Measurements from ENCODE around the gene GRIK5. TPM values are rescaled to one million over a fixed set of nuclear protein-coding genes. Genes with fewer than 3 reads are reported as not detected.
A peak's percentile ranks its signal among the peaks of the same experiment; 100 is the strongest.

The GRIK5 gene
- total RNA-seq, 1 donor from 2014 or later = 0.09 TPM

GRCh38 chr19:41957161-41957837 lies 112.7 kb downstream of the GRIK5 start:
- DNase-seq (no peak), ATAC-seq (ENCODE audit: low read depth) (no peak)
- Mint-ChIP-seq H3K27ac (peak overlapping the region; percentile 90), H3K4me3 (peak overlapping the region; percentile 90), H3K4me1 (peaks cover 17% of the 10 kb centered on the region), H3K9me3 (no peaks in the 10 kb centered on the region), H3K27me3 (no peaks in the 10 kb centered on the region), H3K36me3 (ENCODE audit: low read depth) (peaks cover 18% of the 10 kb centered on the region)
- ChIA-PET POLR2A (interaction anchor here (1.0 to 3.6 kb wide), 7 partner anchors 12 to 98 kb away, joined by 3 to 38 read pairs (median 18); partner anchors contain the start of genes ARHGEF1, CD79A and RPS19), CTCF (interaction anchor here (2.7 to 3.8 kb wide), 2 partner anchors 84 to 98 kb away, joined by 12 to 23 read pairs; partner anchors contain the start of gene RPS19)
- TF ChIP-seq CTCF (IDR thresholded peaks at IDR 0.05) = no peak
- intact Hi-C loops (cut with micrococcal nuclease) = loop anchor here (1.0 to 10.0 kb wide), 2 partner anchors 164 to 1182 kb away; partner anchors contain the start of genes MIA and RAB4B

GRCh38 chr19:41956621-41957020 lies 113.4 kb downstream of the GRIK5 start:
- TF ChIP-seq CTCF (IDR thresholded peaks at IDR 0.05) = no peak
- POLR2A ChIA-PET = interaction anchor here (1.0 to 1.6 kb wide), 2 partner anchors 81 to 97 kb away, joined by 6 to 8 read pairs; partner anchors contain the start of gene RPS19
- no peak for DNase-seq

GRCh38 chr19:41955521-41955920 lies 114.5 kb downstream of the GRIK5 start:
- intact Hi-C loops (cut with micrococcal nuclease) = loop anchor here (10.0 kb wide), 1 partner anchor 1181 kb away; the partner anchor contains the start of genes MIA and RAB4B
- H3K4me1 Mint-ChIP-seq = peaks cover 26% of the 10 kb centered on the region
- ChIA-PET CTCF (interaction anchor here (1.4 kb wide), 1 partner anchor 96 kb away, joined by 5 read pairs; the partner anchor contains the start of gene RPS19), POLR2A (no interaction called here)
- no peak for ATAC-seq (ENCODE audit: low read depth)
- no peak for TF ChIP-seq CTCF (IDR thresholded peaks at IDR 0.05)
- DNase-seq = no peak
- no peak overlapping the region for H3K27ac Mint-ChIP-seq
- H3K36me3 Mint-ChIP-seq (ENCODE audit: low read depth) = peaks cover 18% of the 10 kb centered on the region
- no peaks in the 10 kb centered on the region for H3K9me3 Mint-ChIP-seq
- H3K4me3 Mint-ChIP-seq = no peak overlapping the region
- H3K27me3 Mint-ChIP-seq = no peaks in the 10 kb centered on the region

More at GRCh38 chr19:41956621-41957020, 113.4 kb downstream of the GRIK5 start:
- no peak overlapping the region for H3K4me3 Mint-ChIP-seq
- ATAC-seq (ENCODE audit: low read depth) = no peak
- no peaks in the 10 kb centered on the region for H3K9me3 Mint-ChIP-seq
- intact Hi-C loops (cut with micrococcal nuclease) = loop anchor here (1.0 to 10.0 kb wide), 2 partner anchors 163 to 1182 kb away; partner anchors contain the start of genes MIA and RAB4B
- CTCF ChIA-PET = interaction anchor here (2.7 to 3.8 kb wide), 2 partner anchors 83 to 97 kb away, joined by 12 to 23 read pairs; partner anchors contain the start of gene RPS19
- peaks cover 19% of the 10 kb centered on the region for H3K4me1 Mint-ChIP-seq
- no peak overlapping the region for H3K27ac Mint-ChIP-seq
- H3K36me3 Mint-ChIP-seq (ENCODE audit: low read depth) = peaks cover 18% of the 10 kb centered on the region
- H3K27me3 Mint-ChIP-seq = no peaks in the 10 kb centered on the region

- ChIA-PET POLR2A (interaction anchor here (0.7 to 2.1 kb wide), 6 partner anchors 65 to 130 kb away, joined by 3 to 18 read pairs (median 12); partner anchors contain the start of genes CD79A and RPS19), CTCF (interaction anchor here (0.6 to 4.4 kb wide), 9 partner anchors 10 to 159 kb away, joined by 3 to 66 read pairs (median 4); partner anchors contain the start of genes CD79A and RPS19)
- peak; percentile 92 for TF ChIP-seq CTCF (IDR thresholded peaks at IDR 0.05)
- Mint-ChIP-seq H3K4me3 (no peak overlapping the region), H3K9me3 (no peaks in the 10 kb centered on the region), H3K27ac (peak overlapping the region; percentile 41), H3K36me3 (ENCODE audit: low read depth) (peaks cover 9% of the 10 kb centered on the region), H3K27me3 (no peaks in the 10 kb centered on the region), H3K4me1 (peaks cover 29% of the 10 kb centered on the region)
- ATAC-seq (ENCODE audit: low read depth) (peak; percentile 99), DNase-seq (peak; percentile 86)
- intact Hi-C loops (cut with micrococcal nuclease) = loop anchor here (1.0 to 10.0 kb wide), 4 partner anchors 16 to 1177 kb away; partner anchors contain the start of genes MIA and RAB4B
These were observed 118.3 kb downstream of the GRIK5 start for GRCh38 chr19:41951686-41952172.

Other genes starting within 250 kb of the GRIK5 start
- not detected in 2 replicates for gene LYPD4, start 225.5 kb downstream of the GRIK5 start, total RNA-seq
- not detected in 2 replicates for gene DMRTC2, start 225.2 kb downstream of the GRIK5 start, total RNA-seq
- 4,196 and 4,853 TPM in 2 replicates for gene RPS19, start 210.0 kb downstream of the GRIK5 start, total RNA-seq
- 889 and 943 TPM in 2 replicates for gene CD79A, start 192.9 kb downstream of the GRIK5 start, total RNA-seq
- 351 and 418 TPM in 2 replicates for gene ARHGEF1, start 187.0 kb downstream of the GRIK5 start, total RNA-seq
- gene ERFL, start 141.8 kb downstream of the GRIK5 start, total RNA-seq = 0.64 and 1.1 TPM in 2 replicates
- 96.7 and 102 TPM in 2 replicates for gene RABAC1, start 110.9 kb downstream of the GRIK5 start, total RNA-seq
- gene ATP1A3, start 76.0 kb downstream of the GRIK5 start, total RNA-seq = 1.4 and 1.8 TPM in 2 replicates
- gene ZNF574, start 6.0 kb upstream of the GRIK5 start, total RNA-seq = 27.7 and 29.6 TPM in 2 replicates
- 508 and 577 TPM in 2 replicates for gene POU2F2, start 62.2 kb upstream of the GRIK5 start, total RNA-seq
- gene DEDD2, start 147.5 kb upstream of the GRIK5 start, total RNA-seq = 26.1 and 29.0 TPM in 2 replicates
- gene ZNF526, start 150.1 kb upstream of the GRIK5 start, total RNA-seq = 19.6 and 22.7 TPM in 2 replicates
- gene GSK3A, start 172.4 kb upstream of the GRIK5 start, total RNA-seq = 38.2 and 38.6 TPM in 2 replicates
- gene ERF, start 184.9 kb upstream of the GRIK5 start, total RNA-seq = 47.9 and 48.1 TPM in 2 replicates
- gene CIC, start 199.0 kb upstream of the GRIK5 start, total RNA-seq = 85.4 and 96.5 TPM in 2 replicates
- gene PRR19, start 231.9 kb upstream of the GRIK5 start, total RNA-seq = 0.20 and 0.33 TPM in 2 replicates
- gene PAFAH1B3, start 232.4 kb upstream of the GRIK5 start, total RNA-seq = 22.7 and 25.9 TPM in 2 replicates
- not detected in 2 replicates for gene TMEM145, start 243.1 kb upstream of the GRIK5 start, total RNA-seq

All from activated B cell treated with CpG ODN at 0.5 μM for 24 hours (primary cell).